Mesendoderm (in vitro differentiated cells): ENCODE measurements around the gene NSD2.

Source experiments
- DNase-seq: peaks from one replicate; pipeline ENCODE4 v3.0.0; 2013
- H2AK5ac ChIP-seq: 2 replicates; pipeline ENCODE4 v1.6.1; 2013; ENCODE audit warnings: low read length, inconsistent platforms
- H2BK120ac ChIP-seq: 2 replicates; pipeline ENCODE4 v1.6.1; 2013; ENCODE audit warnings: low read depth, mild to moderate bottlenecking, low read length, moderate library complexity, mixed read lengths
- H2BK15ac ChIP-seq: replicated peaks from 2 replicates; pipeline ENCODE4 v1.6.1; 2013; ENCODE audit warnings: low read depth, mild to moderate bottlenecking, moderate library complexity
- H2BK5ac ChIP-seq: 2 replicates; pipeline ENCODE4 v1.6.1; 2013; ENCODE audit warnings: low read length, inconsistent platforms
- H3K18ac ChIP-seq: 2 replicates; pipeline ENCODE4 v1.6.1; 2013; ENCODE audit warnings: mild to moderate bottlenecking, low read length, mixed read lengths
- H3K23ac ChIP-seq: one replicate; pipeline ENCODE4 v1.6.1; 2013; ENCODE audit warnings: low read length
- H3K27ac ChIP-seq: 2 replicates; pipeline ENCODE4 v1.5.1; 2013; ENCODE audit warnings: low read depth, mild to moderate bottlenecking, inconsistent platforms, low read length, moderate library complexity
- H3K27me3 ChIP-seq: 2 replicates; pipeline ENCODE4 v1.6.1; 2013; ENCODE audit warnings: low read length, control low read depth, mild to moderate bottlenecking, inconsistent platforms; ENCODE audit not compliant: insufficient read depth, poor library complexity
- H3K36me3 ChIP-seq: 2 replicates; pipeline ENCODE4 v1.6.1; 2013; ENCODE audit warnings: low read length, inconsistent platforms; ENCODE audit not compliant: control insufficient read depth, insufficient read depth
- H3K4ac ChIP-seq: one replicate; pipeline ENCODE4 v1.6.1; 2013; ENCODE audit warnings: low read depth, mild to moderate bottlenecking, low read length, moderate library complexity
- H3K4me1 ChIP-seq: 2 replicates; pipeline ENCODE4 v1.6.1; 2013; ENCODE audit warnings: low read depth, low read length, inconsistent platforms; ENCODE audit not compliant: control insufficient read depth
- H3K4me2 ChIP-seq: 2 replicates; pipeline ENCODE4 v1.6.1; 2013; ENCODE audit warnings: low read length
- H3K4me3 ChIP-seq: 2 replicates; pipeline ENCODE4 v1.5.1; 2013; ENCODE audit warnings: mild to moderate bottlenecking, low read length
- H3K56ac ChIP-seq: one replicate; pipeline ENCODE4 v1.6.1; 2013; ENCODE audit warnings: low read length
- H3K79me1 ChIP-seq: 2 replicates; pipeline ENCODE4 v1.6.1; 2013; ENCODE audit warnings: low read length, inconsistent platforms
- H3K79me2 ChIP-seq: 2 replicates; pipeline ENCODE4 v1.6.1; 2013; ENCODE audit warnings: mild to moderate bottlenecking, low read length; ENCODE audit not compliant: control insufficient read depth, insufficient read depth
- H3K9ac ChIP-seq: 2 replicates; pipeline ENCODE4 v1.6.1; 2013; ENCODE audit warnings: low read length, inconsistent platforms
- H4K5ac ChIP-seq: one replicate; pipeline ENCODE4 v1.6.1; 2013; ENCODE audit warnings: low read length
- H4K8ac ChIP-seq: one replicate; pipeline ENCODE4 v1.6.1; 2013; ENCODE audit warnings: low read depth, mild to moderate bottlenecking, control low read depth, low read length, moderate library complexity
- WGBS: extraction: QIAGEN DNeasy Blood & Tissue Kit; methylation state at CpG from one replicate; pipeline ENCODE4 v1.1.7; 2013; ENCODE audit warnings: low lambda C conversion rate, missing lambda C conversion rate; ENCODE audit not compliant: insufficient coverage; ENCODE audit errors: extremely low coverage; 5-methylcytosine and 5-hydroxymethylcytosine counted together

The NSD2 gene

DNA sequence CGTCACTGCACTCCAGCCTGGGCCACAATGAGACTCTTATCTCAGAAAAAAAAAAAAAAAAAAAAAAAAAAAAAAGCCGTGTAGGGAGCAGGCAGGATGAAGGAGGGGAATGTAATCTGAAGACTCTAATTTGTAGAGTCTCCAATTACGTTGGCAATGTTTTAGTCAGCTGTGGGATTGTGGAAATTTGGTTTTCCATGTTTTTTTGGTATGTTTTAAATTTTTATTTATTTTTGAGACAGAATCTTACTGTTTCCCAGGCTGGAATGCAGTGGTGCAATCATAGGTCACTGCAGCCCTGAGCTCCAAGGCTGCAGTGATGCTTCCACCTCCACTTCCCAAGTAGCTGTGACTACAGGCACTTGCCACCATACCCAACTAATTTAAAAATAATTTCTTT lies 56.5 kb downstream of the NSD2 start:
- DNase-seq = no peak
- H4K8ac ChIP-seq = no peak overlapping the region
- no peaks in the 10 kb centered on the region for H3K27me3 ChIP-seq
- no CpG with 5 or more reads among the region's 3 CpGs for WGBS
- no peak overlapping the region for H3K18ac ChIP-seq
- H3K4me1 ChIP-seq = no peaks in the 10 kb centered on the region
- H3K79me2 ChIP-seq = no peaks in the 10 kb centered on the region
- H3K27ac ChIP-seq = no peak overlapping the region
- H3K56ac ChIP-seq = no peak overlapping the region
- H4K5ac ChIP-seq = no peak overlapping the region
- H3K9ac ChIP-seq = no peak overlapping the region
- H2BK120ac ChIP-seq = no peak overlapping the region
- peaks cover 4% of the 10 kb centered on the region for H3K79me1 ChIP-seq
- H3K4me2 ChIP-seq = no peak overlapping the region
- H3K4ac ChIP-seq = no peak overlapping the region
- no peak overlapping the region for H2AK5ac ChIP-seq
- H2BK15ac ChIP-seq = no peak overlapping the region
- H3K23ac ChIP-seq = no peak overlapping the region
- H2BK5ac ChIP-seq = no peak overlapping the region
- peaks cover 6% of the 10 kb centered on the region for H3K36me3 ChIP-seq
- no peak overlapping the region for H3K4me3 ChIP-seq

GRCh38 chr4:1928356-1929239 lies 57.4 kb downstream of the NSD2 start:
- H2BK5ac ChIP-seq = no peak overlapping the region
- no peak for DNase-seq
- H3K4me3 ChIP-seq = no peak overlapping the region
- H2AK5ac ChIP-seq = no peak overlapping the region
- H3K27ac ChIP-seq = no peak overlapping the region
- H3K18ac ChIP-seq = no peak overlapping the region
- no peaks in the 10 kb centered on the region for H3K4me1 ChIP-seq
- H4K8ac ChIP-seq = no peak overlapping the region
- H3K79me2 ChIP-seq = no peaks in the 10 kb centered on the region
- no peak overlapping the region for H3K4ac ChIP-seq
- no peak overlapping the region for H2BK15ac ChIP-seq
- no peak overlapping the region for H3K56ac ChIP-seq
- H3K23ac ChIP-seq = no peak overlapping the region
- H3K4me2 ChIP-seq = no peak overlapping the region
- H3K79me1 ChIP-seq = peaks cover 3% of the 10 kb centered on the region
- no peak overlapping the region for H4K5ac ChIP-seq
- H2BK120ac ChIP-seq = no peak overlapping the region
- no peaks in the 10 kb centered on the region for H3K27me3 ChIP-seq
- WGBS = no CpG with 5 or more reads among the region's 13 CpGs
- H3K9ac ChIP-seq = no peak overlapping the region
- peaks cover 6% of the 10 kb centered on the region for H3K36me3 ChIP-seq

DNA sequence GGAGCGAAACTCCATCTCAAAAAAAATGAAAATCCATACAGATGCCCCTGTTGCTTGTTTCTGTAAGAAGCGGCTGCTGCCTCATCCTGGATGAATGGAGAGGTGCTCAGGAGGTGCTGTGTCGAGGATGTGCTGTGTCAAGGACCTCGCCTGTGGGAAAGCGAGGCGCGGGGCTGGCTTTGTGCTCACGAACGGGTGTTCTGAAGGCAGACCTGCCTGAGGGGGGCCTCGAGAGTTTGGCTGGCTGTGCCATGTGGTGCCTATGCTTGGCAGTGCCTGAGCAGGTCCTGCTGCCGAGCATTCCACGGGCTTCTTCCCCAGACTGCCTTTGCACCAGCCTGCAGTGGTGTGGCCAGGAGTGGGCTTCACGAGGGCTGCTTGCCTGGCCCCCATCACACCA lies 61.5 kb downstream of the NSD2 start:
- no peak overlapping the region for H4K5ac ChIP-seq
- WGBS = no CpG with 5 or more reads among the region's 13 CpGs
- no peaks in the 10 kb centered on the region for H3K27me3 ChIP-seq

DNA sequence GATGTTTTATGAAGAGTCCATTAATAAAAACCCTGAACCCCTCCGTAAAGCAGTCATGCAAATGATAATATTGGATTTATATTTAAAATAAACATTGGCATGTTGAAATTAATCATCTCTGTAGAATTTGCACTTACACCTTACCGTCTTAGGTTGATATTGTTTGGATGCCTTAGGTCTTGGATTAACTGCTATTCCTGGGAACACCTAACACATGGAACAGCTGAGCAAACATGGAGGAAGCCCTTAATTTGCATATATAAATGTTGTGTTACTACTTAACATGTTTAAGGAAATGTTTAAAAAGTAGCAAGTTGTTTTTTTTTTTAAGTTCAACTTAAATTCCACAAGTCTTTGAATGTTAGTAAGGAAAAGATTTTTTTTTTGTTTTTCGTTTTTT lies 62.5 kb downstream of the NSD2 start:
- Histone ChIP-seq H3K23ac (no peak overlapping the region), H4K8ac (no peak overlapping the region), H3K36me3 (peaks cover 10% of the 10 kb centered on the region), H3K27ac (no peak overlapping the region), H3K4me3 (no peak overlapping the region), H3K4me1 (no peaks in the 10 kb centered on the region), H3K4ac (no peak overlapping the region), H3K18ac (no peak overlapping the region), H3K56ac (no peak overlapping the region), H3K27me3 (no peaks in the 10 kb centered on the region), H3K79me2 (no peaks in the 10 kb centered on the region), H2AK5ac (no peak overlapping the region), H2BK5ac (no peak overlapping the region), H3K79me1 (no peaks in the 10 kb centered on the region), H3K4me2 (no peak overlapping the region), H4K5ac (no peak overlapping the region), H2BK120ac (no peak overlapping the region), H3K9ac (no peak overlapping the region), H2BK15ac (no peak overlapping the region)
- no CpG with 5 or more reads among the region's 3 CpGs for WGBS
- DNase-seq = no peak

More for the DNA sequence above, 61.5 kb downstream of the NSD2 start:
- Histone ChIP-seq H2BK120ac (no peak overlapping the region), H3K9ac (no peak overlapping the region), H3K27ac (no peak overlapping the region), H3K4ac (no peak overlapping the region), H3K36me3 (peaks cover 12% of the 10 kb centered on the region), H3K18ac (no peak overlapping the region), H3K4me1 (no peaks in the 10 kb centered on the region), H2BK15ac (no peak overlapping the region), H3K79me1 (peaks cover 3% of the 10 kb centered on the region), H3K4me2 (no peak overlapping the region), H3K4me3 (no peak overlapping the region), H3K79me2 (no peaks in the 10 kb centered on the region), H3K23ac (no peak overlapping the region), H4K8ac (no peak overlapping the region), H2AK5ac (no peak overlapping the region), H2BK5ac (no peak overlapping the region), H3K56ac (no peak overlapping the region)
- DNase-seq = no peak

DNA sequence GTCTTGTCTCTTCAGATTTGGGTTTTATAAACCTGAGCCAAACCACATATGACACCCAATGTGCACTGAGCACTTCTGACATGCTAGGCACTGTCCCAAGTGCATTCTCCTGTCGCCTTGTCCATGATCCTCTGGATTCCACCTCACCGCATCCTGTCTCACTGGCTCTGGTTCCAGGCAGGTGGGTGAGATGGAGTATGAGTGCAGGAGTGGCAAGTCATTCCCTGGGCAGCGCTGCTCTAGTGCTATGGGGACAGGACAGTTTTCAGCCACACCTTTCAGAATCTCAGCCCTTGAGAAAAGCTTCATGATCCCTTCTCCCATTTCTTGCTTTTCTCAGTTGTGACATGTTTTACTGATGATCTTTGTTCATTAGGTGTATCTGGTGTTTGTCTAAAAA lies 66.4 kb downstream of the NSD2 start:
- Histone ChIP-seq H2BK120ac (no peak overlapping the region), H3K4me2 (no peak overlapping the region), H3K36me3 (peaks cover 8% of the 10 kb centered on the region), H2BK15ac (no peak overlapping the region), H2BK5ac (no peak overlapping the region), H3K4me3 (no peak overlapping the region), H2AK5ac (no peak overlapping the region), H3K79me1 (no peaks in the 10 kb centered on the region), H3K4ac (no peak overlapping the region), H4K5ac (no peak overlapping the region), H3K23ac (no peak overlapping the region), H3K56ac (no peak overlapping the region), H4K8ac (no peak overlapping the region), H3K18ac (no peak overlapping the region), H3K79me2 (no peaks in the 10 kb centered on the region), H3K4me1 (no peaks in the 10 kb centered on the region), H3K9ac (no peak overlapping the region), H3K27ac (no peak overlapping the region), H3K27me3 (no peaks in the 10 kb centered on the region)
- DNase-seq = no peak
- no CpG with 5 or more reads among the region's 3 CpGs for WGBS

GRCh38 chr4:1938027-1938426 lies 66.8 kb downstream of the NSD2 start:
- Histone ChIP-seq H2AK5ac (no peak overlapping the region), H3K23ac (no peak overlapping the region), H2BK120ac (no peak overlapping the region), H4K8ac (no peak overlapping the region), H3K9ac (no peak overlapping the region), H3K4me2 (no peak overlapping the region), H3K4ac (no peak overlapping the region), H3K18ac (no peak overlapping the region), H4K5ac (no peak overlapping the region), H2BK15ac (no peak overlapping the region), H3K4me1 (no peaks in the 10 kb centered on the region), H3K27me3 (no peaks in the 10 kb centered on the region), H3K79me2 (no peaks in the 10 kb centered on the region), H2BK5ac (no peak overlapping the region), H3K56ac (no peak overlapping the region), H3K4me3 (no peak overlapping the region), H3K27ac (no peak overlapping the region), H3K36me3 (peaks cover 9% of the 10 kb centered on the region), H3K79me1 (no peaks in the 10 kb centered on the region)
- no peak for DNase-seq
- no CpG with 5 or more reads among the region's 8 CpGs for WGBS
